Stimulated activated CD4-positive, alpha-beta T cell treated with anti-CD3 and anti-CD28 coated beads, Interleukin-12 subunit alpha, Interleukin-12 subunit beta, amount 100 ng/mL, for 4 hours (primary cell): ENCODE data around the gene CLDN5.

Experiments used
- DNase-seq: peaks from one replicate; pipeline ENCODE4 v3.0.0-alpha.2; 2020

CLDN5 gene

DNA sequence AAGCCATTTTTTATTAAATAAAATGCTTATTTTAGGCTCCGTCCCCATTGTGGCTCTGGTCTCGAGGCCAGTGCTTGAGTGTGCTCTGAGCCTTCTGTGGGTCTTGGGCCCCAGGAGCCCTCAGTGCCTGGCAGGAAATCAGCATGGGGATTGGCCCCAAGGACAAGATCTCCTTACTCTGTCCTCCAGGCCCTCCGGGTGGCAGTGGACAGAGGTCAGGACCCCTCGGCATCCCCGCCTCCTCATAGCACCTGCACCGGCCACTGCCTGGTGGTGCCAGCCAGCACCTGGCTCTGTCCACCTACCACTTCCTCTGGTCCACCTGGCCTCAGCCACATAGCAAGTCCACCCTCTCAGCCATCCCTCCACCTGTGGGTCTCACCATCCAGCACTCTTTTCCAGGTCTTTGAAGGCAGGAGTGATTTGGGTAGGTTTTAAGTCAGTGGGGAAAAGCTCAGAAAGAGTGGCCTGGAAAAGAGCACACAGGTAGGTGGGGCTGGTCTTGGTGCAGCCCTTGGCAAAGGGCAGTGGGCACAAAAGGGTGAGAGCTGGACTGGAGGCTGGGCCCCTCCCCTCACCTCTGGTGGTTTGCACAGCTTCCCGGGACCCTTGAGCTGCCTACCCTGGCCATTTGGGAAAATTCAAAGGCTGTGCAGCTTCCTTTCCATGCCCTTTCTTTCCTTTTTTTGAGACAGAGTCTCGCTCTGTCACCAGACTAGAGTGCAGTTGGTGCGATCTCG is 3.5 kb downstream of the CLDN5 start:
- no peak for DNase-seq

DNA sequence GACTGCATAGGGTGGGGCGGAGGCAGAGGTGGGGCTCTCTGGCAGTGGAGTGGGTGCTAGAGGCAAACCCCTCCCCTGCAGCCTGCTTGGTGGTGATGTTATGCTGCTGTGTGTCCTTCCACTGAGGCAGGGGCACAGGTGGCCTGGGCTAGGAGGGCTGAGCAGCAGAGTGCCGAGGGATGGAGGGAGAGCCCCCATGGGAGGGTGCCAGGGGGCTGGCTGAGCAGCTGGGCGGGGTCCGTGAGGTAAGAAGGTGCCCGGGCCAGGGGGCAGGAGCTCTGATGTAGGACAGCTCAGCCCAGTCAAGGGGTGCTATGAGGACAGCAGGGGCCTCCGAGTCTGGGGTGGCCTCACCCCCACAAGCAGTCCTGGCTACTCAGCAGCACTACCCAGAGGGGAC is 4.2 kb downstream of the CLDN5 start:
- no peak for DNase-seq

DNA sequence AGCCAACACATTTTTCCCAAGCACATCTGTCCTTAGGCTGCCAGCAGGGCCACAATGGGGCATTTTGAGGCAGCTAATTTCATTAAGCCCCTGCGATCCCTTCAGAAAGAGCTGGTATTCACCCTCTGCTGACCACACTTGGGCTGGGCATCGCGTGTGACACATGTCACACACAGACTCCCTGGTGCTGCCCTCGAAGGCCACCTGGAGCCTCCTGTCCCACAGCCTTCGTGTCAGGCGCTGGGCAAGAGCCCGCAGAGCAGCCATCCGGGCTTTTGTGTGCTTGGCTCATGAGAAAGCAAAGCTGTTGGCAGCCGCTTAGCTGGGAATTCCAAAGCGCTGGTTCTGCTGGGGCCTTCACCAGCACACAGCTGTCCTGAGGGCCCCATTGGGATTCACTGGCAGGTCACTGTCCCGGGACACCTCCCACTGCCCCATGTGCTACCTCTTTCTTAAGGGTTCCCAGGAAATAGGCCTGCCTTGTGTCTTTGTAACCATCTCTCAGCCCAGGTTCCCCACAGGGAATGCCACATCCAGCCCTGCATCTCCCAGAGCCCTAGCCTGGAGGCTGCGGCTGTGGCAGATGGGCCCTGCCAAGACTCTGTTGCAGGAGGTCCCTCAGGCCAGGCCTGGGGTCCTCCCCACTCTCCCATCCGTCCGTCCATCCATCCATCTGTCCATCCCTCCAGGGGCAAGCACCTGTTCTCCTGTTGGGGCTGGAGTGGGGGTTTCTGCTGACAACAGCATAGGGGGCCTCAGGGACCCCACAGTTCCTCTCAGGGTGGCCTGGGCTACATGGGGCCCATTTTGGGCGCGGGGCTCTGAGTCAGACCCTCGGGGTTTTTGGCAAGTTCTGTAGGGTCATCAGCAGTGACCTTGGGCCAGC is 4.9 kb downstream of the CLDN5 start:
- no peak for DNase-seq

GRCh38 chr22:19518635-19519034 is 5.6 kb downstream of the CLDN5 start:
- DNase-seq: no peak

DNA sequence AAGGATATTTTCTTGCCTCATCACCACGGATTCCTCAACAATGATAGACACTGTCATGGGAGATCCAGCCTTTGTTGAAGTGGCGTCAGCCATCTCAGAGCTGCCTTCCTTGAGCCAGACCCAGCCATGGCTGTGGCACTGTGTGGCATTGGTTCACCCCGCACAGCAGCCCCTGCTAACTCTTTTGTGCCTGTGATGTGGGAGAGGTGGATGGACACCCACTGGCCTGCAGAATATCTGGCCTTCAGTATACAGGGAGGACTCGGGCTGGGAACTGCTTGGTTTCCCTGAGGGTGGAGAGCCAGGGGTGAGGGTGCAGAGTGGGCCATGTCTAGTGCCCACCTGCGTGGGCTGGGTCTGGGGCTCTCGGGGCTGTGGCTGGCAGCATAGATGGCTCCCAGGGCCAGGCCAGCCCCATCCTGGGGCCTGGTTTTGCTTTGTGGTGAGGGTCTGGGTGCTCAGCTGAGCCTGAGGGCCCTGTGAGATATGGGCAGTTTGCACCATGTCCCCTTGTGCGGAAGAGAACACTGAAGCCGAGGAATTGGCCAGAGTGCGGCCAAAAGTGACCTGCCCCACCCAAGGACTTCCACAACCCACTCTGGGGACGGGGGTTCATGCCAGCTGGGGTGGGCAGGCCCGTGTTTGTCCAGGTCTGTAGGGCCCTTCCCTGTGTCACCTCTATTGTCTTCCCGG is 6.1 kb downstream of the CLDN5 start:
- no peak for DNase-seq

- DNase-seq: no peak
These were observed 7.1 kb downstream of the CLDN5 start for GRCh38 chr22:19517171-19517500.

GRCh38 chr22:19516378-19517170 is 7.6 kb downstream of the CLDN5 start:
- no peak for DNase-seq

- DNase-seq: no peak
These were observed 8.4 kb downstream of the CLDN5 start for GRCh38 chr22:19515654-19516377.

GRCh38 chr22:19514831-19515565 is 9.2 kb downstream of the CLDN5 start:
- DNase-seq: no peak

- DNase-seq: no peak
These were observed 10.4 kb downstream of the CLDN5 start for GRCh38 chr22:19513823-19514222.

- DNase-seq: no peak
These were observed 13.3 kb downstream of the CLDN5 start for GRCh38 chr22:19510919-19511341.

DNA sequence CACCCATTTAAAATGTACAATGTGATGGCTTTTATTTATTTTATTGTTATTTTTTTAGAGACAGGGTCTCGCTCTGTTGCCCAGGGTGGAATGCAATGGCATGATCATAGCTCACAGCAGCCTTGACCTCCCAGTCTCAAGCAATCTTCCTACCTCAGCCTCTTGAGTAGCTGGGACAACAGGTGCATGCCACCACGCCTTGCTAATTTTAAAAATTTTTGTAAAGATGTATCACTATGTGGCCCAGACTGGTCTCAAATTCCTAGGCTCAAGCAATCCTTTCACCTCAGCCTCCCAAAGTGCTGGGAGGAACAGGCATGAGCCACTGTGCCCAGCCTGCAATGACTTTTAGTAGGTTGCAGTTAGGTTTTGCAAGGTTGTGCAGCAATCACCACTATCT is 14.3 kb downstream of the CLDN5 start:
- no peak for DNase-seq

GRCh38 chr22:19509191-19509590 is 15.0 kb downstream of the CLDN5 start:
- DNase-seq: no peak

- DNase-seq: no peak
These were observed 16.0 kb downstream of the CLDN5 start for GRCh38 chr22:19508024-19508776.

GRCh38 chr22:19507534-19507861 is 16.7 kb downstream of the CLDN5 start:
- no peak for DNase-seq

GRCh38 chr22:19506212-19506611 is 18.0 kb downstream of the CLDN5 start:
- DNase-seq: no peak

DNA sequence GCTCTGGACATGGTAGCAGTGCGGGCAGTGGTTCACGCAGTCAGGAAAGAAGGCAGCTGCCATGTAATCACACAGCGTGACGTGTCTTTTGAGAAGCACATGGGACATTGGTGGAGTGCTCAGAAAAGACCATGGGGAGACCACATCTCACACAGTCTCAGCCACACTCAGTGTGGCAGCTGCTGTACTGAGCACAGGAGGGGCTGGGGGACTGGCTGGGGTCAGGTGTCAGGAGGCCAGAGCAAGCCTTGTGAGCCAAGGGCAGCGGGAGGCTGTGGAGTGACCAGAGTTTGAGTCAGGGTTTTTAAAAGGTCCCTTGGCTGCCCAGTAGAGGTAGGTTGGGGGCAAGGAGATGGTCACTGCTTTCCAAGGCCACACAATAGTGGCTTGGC is 18.5 kb downstream of the CLDN5 start:
- no peak for DNase-seq

GRCh38 chr22:19504900-19505734 is 19.1 kb downstream of the CLDN5 start:
- no peak for DNase-seq

DNA sequence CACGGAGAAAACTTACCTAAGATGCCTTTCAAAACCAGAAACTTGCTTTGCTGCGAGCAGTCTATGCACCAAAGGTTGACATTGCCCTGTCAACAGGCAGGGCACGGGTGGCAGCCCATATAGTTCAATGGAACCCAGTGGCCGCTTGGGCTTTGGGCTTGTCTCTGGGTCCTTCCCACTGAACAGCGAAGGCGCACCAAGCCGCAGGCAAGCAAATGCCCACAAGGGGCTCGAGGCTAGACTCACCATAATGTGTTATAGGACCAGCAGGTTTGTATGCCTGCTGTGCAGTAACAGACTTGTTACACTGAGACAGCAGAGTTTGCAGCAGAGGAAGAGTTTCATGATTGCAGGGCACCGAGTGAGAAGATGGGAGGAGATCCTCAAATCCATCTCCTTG is 20.3 kb downstream of the CLDN5 start:
- DNase-seq: no peak

- no peak for DNase-seq
These were observed 20.8 kb downstream of the CLDN5 start for GRCh38 chr22:19503367-19503766.
